ENCODE data around the gene MARCKSL1.

DNA sequence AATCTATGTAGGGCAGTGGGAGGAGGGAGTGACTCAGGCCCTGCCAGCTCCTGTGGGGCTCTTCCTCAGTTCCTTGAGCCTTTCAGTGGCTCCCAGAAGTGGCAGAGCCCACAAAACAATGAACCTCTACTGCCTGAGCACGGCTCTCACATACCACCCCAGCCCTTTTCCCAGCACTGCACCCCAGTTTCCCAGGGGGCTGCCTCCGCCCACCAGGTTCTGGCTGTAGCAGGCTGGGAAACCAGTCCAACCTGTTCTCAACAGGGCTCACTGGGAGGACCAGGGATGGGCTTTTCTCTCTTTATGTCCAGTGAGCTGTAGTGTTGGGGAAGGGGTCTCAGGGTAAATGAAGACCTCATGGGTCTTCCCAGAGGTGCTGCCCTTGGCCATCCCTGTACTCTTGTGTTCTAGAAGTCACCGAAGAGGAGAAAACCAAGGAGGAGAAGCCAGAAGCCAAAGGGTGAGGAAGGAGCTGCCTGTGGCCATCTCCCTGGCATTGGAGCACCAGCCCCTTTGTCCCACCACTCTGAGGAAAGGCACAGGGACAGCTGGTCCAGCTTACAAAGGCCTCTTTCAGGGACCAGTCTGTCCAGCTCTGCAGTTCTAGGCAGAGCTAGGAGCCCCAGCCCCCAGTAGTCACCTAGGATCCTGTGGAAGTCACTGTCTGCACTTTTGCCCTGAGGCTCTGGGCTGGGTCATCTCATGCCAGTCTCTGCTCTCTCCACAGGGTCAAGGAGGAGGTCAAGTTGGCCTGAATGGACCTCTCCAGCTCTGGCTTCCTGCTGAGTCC lies 3.5 kb downstream of the MARCKSL1 start:
- TF ChIP-seq, protein P1, sequence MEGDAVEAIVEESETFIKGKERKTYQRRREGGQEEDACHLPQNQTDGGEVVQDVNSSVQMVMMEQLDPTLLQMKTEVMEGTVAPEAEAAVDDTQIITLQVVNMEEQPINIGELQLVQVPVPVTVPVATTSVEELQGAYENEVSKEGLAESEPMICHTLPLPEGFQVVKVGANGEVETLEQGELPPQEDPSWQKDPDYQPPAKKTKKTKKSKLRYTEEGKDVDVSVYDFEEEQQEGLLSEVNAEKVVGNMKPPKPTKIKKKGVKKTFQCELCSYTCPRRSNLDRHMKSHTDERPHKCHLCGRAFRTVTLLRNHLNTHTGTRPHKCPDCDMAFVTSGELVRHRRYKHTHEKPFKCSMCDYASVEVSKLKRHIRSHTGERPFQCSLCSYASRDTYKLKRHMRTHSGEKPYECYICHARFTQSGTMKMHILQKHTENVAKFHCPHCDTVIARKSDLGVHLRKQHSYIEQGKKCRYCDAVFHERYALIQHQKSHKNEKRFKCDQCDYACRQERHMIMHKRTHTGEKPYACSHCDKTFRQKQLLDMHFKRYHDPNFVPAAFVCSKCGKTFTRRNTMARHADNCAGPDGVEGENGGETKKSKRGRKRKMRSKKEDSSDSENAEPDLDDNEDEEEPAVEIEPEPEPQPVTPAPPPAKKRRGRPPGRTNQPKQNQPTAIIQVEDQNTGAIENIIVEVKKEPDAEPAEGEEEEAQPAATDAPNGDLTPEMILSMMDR (IDR thresholded peaks at IDR 0.05), result no peak
- no peak for TF ChIP-seq EZH2 (IDR thresholded peaks at IDR 0.05; ENCODE audit: borderline replicate concordance, insufficient read depth, low read depth, low read length, poor library complexity, severe bottlenecking)

Data from B cell (primary cell).